NB4 (cell line): ENCODE results near the gene CDK15.
A peak's percentile ranks its signal among the peaks of the same experiment; 100 is the strongest.

Source experiments
- DNase-seq: peaks from one replicate; pipeline ENCODE4 v3.0.0; 2010; ENCODE audit warnings: low read depth
- H3K4me3 ChIP-seq: one replicate; pipeline ENCODE4 v1.5.1; 2011; ENCODE audit warnings: mild to moderate bottlenecking, low read depth, low read length, moderate library complexity
- MAX ChIP-seq: IDR thresholded peaks from 2 replicates; pipeline ENCODE4 v1.6.1; 2011; ENCODE audit warnings: low read depth, low read length
- MYC ChIP-seq: IDR thresholded peaks from 2 replicates; pipeline ENCODE4 v1.6.1; 2011; ENCODE audit warnings: low read depth, low read length
- POLR2A ChIP-seq: IDR thresholded peaks from 2 replicates; pipeline ENCODE4 v1.6.1; 2011; ENCODE audit warnings: mild to moderate bottlenecking; ENCODE audit not compliant: insufficient read length; ENCODE audit errors: extremely low read depth
- TF ChIP-seq, protein P1 (sequence below): IDR thresholded peaks from one replicate; pipeline ENCODE4 v1.5.1; 2012; ENCODE audit warnings: low read depth, low read length

The CDK15 gene

GRCh38 chr2:201866643-201867473 is 60.5 kb downstream of the CDK15 start:
- no peak for DNase-seq
- H3K4me3 ChIP-seq, result no peak overlapping the region
- TF ChIP-seq, protein P1, sequence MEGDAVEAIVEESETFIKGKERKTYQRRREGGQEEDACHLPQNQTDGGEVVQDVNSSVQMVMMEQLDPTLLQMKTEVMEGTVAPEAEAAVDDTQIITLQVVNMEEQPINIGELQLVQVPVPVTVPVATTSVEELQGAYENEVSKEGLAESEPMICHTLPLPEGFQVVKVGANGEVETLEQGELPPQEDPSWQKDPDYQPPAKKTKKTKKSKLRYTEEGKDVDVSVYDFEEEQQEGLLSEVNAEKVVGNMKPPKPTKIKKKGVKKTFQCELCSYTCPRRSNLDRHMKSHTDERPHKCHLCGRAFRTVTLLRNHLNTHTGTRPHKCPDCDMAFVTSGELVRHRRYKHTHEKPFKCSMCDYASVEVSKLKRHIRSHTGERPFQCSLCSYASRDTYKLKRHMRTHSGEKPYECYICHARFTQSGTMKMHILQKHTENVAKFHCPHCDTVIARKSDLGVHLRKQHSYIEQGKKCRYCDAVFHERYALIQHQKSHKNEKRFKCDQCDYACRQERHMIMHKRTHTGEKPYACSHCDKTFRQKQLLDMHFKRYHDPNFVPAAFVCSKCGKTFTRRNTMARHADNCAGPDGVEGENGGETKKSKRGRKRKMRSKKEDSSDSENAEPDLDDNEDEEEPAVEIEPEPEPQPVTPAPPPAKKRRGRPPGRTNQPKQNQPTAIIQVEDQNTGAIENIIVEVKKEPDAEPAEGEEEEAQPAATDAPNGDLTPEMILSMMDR, result no peak
- TF ChIP-seq MYC, result no peak
- no peak for TF ChIP-seq MAX
- TF ChIP-seq POLR2A, result no peak

DNA sequence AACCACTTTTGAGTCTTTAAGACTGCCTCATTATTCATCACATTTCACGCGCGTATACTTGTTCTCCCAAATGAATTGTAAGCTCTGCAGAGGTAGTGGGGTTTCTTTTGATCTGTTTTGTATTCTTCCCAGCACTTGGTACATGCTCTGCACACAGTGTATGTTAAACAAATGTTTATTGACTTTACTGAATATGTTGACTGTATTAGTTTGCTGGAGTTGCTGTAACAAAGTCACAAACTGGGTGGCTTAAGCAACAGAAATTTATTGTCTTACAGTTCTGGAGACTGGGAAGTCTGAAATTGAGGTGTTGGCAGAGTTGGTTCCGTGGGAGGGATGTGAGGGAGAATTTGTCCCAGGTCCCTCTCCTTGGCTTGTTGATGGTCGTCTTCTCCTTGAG is 65.1 kb downstream of the CDK15 start:
- TF ChIP-seq MAX, result no peak
- TF ChIP-seq, protein P1, result no peak
- TF ChIP-seq POLR2A, result no peak
- TF ChIP-seq MYC, result no peak
- H3K4me3 ChIP-seq, result no peak overlapping the region
- DNase-seq, result no peak

GRCh38 chr2:201872591-201872990 is 66.3 kb downstream of the CDK15 start:
- no peak for TF ChIP-seq MYC
- no peak for TF ChIP-seq MAX
- TF ChIP-seq POLR2A, result no peak
- TF ChIP-seq, protein P1, result no peak
- DNase-seq, result no peak
- no peak overlapping the region for H3K4me3 ChIP-seq

GRCh38 chr2:201879996-201880395 is 73.7 kb downstream of the CDK15 start:
- DNase-seq, result peak; percentile 23
- TF ChIP-seq MAX, result no peak
- no peak for TF ChIP-seq MYC
- TF ChIP-seq POLR2A, result no peak
- TF ChIP-seq, protein P1, result no peak

DNA sequence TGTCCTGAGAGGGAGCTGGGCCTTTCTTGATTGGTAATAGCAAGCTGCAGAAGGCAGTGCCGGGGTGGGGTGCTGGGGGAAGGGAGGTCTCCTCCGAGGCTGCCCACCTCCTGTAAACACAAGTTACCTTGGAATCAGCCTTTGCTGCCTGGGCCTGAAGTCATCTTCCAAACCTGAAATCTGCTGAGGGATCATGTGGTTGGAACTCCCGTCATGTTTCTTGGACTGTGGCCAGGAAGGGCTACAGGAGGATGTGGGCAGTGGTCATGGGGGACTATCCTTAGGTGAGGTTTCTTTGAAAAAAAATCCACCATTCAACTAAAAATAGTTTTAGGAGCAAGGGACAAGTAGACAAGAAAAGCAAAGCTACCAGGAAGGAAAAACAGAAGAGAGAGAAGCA is 74.2 kb downstream of the CDK15 start:
- TF ChIP-seq MYC (no peak), POLR2A (no peak), MAX (no peak)
- TF ChIP-seq, protein P1, result no peak
- H3K4me3 ChIP-seq, result no peak overlapping the region
- peak; percentile 60 for DNase-seq

More at GRCh38 chr2:201879996-201880395, 73.7 kb downstream of the CDK15 start:
- H3K4me3 ChIP-seq, result no peak overlapping the region
